HG02798 (cell line): ENCODE results near the gene PRDM11.

Source experiments
- ATAC-seq: cut with Tn5 transposase; IDR thresholded peaks from one replicate; pipeline ENCODE4 v1.9.1; 2021; ENCODE audit warnings: mild to moderate bottlenecking; ENCODE audit not compliant: unreplicated experiment, poor library complexity

Gene PRDM11

DNA sequence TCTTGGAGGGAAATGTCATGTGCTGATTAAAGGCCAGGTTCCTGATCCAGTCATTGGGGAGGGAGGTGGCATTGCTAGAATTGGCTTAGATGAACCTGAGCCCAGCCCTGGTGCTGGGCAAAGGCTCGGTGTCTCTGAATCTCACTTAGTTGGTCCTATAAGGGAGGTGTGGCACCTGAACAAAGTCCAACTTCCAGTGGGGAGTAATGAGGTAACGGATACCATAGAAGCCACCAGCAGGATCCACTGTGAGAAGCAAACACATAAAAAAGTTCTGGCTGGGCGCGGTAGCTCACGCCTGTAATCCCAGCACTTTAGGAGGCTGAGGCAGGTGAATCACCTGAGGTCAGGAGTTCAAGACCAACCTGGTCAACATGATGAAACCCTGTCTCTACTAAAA, 26.6 kb downstream of the PRDM11 start:
- no peak for ATAC-seq

DNA sequence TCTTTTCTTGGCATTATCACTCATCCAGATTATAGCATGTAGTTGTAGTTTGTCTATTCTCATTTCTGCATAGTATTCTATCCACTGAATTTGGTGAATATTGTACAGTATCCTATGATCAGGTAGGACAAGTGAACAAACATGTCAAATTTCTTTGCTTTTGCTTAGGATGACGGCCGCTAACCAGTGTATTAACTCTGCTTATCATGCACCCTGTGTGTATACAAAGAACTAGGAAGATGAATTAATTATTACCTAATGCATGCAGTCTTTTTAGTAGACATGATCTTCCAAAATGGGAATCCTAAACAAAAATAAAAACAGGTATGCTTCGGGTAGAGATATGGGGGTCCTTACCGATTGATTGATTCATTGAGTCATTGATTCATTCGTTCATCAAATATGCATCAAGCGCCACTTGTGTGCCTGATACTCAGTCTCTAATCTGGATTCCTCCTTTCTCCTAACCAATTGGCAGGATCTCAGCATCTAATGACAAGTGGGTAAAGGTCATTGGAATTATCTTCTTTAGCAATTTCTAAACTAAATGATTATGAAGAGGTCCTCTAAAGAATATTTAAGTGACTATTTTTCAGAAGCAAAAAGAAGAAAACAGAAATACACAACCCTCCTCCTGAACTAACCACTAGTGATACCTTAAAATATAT, 27.9 kb downstream of the PRDM11 start:
- ATAC-seq: no peak

DNA sequence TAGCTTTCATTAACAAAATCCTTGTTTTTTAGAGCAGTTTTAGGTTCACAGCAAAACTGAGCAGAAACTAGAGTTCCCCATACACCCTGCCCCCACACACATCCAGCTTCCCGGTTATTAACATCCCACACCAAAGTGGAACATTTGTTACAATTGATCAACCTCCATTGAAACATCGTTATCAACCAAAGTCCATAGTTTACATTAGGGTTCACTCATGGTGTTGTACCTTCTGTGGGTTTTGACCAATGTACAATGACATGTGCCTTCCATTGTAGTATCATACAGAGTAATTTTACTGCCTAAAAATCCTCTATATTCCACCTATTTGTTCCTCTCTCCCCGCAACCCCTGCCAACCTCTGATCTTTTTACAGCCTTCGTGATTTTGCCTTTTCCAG, 28.5 kb downstream of the PRDM11 start:
- no peak for ATAC-seq

DNA sequence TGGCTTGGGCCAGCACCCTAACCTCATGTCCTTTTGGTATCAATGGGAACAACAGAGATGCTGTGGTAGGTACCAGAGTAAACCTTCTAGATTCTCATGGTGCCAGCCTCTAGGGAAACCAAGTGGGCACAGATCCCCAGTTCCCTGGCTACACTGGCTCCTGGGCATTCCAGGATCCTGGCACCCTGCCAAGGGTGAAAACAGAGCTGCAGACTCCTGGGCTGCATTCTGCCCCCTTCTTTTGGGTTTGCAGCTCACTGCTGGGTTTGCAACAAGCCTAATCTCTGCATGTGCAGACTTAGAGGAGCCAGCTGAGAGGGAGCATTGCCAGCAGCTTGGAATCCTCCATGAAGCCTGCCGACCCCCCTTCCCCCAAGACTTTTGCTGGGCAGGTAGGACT, 30.6 kb downstream of the PRDM11 start:
- no peak for ATAC-seq

DNA sequence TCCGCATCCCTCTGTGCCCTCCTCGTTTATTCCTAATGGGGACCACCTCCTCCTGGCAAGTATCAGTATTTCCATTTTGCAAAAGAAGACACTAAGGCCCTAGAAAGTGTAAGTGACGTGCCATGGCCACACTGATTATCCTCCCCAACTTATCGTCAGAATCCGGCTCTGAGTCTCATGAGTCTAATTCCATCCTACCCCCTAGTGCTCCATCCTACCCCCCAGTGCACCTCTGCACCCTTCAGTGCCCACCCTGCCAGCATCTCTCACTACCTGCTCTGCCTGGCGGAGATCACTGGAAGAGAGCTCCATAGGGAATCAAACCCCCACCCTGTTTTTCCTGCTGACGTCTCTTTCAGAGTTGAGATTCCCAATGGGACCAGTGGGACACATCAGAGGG, 31.8 kb downstream of the PRDM11 start:
- no peak for ATAC-seq

DNA sequence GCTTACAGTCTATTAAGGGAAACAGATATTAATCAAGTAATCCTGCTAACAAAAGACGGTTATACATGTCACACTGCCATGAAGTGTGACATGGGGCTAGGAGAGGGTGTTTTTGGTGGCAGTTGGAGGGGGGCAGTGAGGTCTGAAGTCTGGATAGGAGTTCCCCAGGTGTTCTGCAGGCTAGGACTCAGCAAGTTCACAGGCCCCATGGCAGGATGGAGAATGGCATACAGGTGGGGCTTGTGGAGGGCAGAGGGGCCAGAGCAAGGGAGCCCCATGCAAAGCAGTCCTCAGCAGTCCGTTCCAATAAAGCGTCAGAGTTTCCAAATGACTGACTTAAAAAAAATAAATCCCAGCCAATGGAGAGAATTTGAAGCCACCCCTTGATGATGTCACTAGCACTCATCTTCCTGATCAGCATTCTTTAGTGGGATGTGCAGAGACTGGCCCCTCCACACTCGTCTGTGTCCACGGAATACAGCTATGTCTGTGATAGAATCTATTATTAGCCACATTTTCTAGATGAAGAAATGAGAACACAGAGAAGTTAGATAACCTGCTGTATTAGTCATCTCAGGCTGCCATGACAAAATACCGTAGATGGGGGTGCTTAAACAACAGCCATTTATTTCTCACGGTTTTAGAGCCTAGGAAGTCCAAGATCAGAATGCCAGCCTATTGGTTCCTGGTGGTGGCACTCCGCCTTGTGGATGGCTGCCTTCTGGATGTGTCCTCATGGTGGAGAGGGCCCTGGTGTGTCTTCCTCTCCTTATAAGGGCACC, 32.6 kb downstream of the PRDM11 start:
- no peak for ATAC-seq

DNA sequence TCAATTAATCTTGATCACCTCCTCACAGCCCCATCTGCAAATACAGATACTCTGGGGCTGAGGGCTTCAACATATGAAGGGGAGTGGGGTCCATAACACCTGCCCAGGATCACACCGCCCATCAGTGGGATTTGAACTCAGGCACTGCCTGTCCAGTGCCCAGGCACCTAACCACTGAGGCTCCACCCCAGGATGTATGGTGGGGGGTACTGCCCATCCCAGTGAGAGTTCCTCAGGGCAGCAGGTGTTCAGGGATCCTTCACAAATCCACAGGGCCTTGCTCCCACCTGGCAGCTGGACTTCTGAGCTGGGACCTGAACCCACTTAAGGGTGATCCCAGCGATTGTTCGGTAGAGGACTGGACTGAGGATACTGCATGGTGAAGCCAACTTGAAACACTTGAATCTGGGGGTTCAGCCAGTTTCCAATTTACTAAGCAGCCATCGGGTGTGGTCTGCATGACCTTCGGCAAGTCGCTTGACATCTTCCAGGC, 33.3 kb downstream of the PRDM11 start:
- no peak for ATAC-seq

DNA sequence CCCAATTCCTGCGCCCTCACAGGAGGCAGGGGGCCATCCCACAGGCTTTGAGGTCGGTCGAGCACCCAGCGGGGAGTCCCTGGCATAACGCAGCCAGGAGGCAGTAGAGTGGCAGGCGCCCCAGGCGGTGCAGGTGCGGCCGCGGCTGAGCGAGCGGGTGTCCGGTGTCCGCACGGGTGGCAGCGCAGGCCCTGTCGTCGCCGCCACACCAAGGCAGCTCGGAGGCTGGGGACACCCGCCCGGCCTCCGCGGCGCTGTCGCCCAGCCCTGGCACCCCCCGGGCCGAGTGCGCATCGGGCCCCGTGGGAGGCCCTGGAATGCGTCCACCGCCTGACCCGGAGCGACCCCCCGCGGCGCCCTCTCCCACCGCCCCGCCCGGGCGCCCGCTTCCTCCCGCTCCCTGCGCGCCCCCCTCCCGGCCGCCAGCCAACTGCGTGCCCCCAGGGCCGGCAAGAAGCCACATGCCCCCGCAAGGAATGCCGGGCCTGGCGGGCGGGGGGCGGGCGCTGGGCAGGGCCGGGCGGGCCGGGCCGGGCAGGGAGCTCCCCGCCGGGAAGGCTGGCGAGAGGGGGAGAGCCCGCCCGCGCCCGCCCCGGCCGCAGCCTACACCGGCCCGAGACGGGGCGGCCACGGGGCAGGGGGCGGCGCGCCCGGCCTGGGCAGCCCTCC, 33.9 kb downstream of the PRDM11 start:
- no peak for ATAC-seq

DNA sequence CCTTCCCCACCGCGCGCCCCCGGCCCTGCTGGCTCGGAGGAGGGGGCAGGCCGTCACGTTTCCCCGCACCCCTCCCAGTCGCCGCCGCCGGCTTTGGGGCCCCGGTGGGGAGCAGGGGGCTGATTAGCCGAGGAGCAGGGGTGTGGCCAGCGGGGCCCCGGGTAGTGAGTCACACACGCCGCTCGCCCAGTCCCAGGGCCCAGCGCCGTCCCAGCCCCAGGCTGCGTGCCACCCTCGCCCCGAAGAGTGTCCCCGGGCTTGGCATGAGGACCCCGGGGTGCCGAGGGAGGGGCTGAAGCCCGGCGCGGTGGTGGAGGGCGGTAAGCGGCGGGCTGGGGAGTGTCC, 34.4 kb downstream of the PRDM11 start:
- ATAC-seq: no peak

DNA sequence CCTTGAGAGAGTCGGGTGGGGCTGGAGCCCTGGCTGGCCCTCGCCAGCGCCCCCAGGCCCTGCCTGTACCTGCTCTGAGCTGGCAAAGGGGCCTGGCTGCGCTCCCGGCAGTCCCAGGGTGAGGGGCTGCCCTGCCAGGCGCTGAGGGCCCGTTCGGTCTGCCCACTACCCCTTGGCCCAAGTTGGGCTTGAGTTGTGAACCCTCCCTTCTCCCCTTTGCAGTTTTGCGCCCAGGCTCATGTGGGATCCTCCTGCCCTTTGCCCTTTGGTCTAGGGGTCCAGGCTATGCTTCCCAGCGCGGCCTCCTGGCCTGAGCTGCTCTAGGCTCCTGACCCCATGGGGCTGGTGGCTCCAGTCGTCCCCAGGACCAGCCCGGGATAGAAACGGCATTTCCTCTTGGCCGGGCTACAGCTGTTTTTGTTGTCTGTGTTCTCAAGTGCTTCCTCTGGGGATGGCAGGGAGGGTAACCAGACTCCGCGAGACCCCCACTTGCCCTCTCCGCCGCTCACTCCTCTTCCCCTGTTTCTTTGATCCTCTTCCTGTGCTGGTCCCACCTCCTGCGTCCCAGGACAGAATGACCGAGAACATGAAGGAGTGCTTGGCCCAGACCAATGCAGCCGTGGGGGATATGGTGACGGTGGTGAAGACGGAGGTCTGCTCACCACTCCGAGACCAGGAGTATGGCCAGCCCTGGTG, 34.9 kb downstream of the PRDM11 start:
- ATAC-seq: no peak

DNA sequence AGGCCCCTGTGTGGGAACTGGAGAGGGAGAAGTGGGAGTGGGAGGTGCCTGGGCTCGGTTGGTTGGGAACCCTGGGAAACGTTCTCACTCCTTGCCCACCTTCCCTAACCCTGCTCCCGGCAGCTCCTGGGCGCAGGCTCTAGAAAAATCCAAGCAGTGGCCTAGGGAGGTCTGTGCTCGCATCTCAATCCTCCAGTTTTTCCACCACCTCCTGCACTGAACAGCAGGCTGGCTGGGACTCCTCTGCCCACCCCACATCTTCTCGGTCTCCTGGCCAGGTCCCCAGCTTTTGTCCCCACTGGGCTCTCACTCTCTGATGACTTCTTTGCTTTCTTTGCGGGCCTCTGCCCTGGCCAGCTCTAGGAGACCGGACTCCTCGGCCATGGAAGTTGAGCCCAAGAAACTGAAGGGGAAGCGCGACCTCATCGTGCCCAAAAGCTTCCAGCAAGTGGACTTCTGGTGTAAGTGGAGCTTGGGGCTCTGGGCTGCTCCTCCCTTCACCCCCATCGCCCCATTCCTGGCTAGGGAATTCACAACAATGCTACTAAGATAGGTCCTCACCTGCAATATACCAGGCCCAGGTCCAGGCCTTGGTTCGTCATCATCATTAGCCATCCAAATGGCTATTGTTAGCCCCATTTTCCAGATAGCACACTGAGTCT, 35.6 kb downstream of the PRDM11 start:
- ATAC-seq: no peak

DNA sequence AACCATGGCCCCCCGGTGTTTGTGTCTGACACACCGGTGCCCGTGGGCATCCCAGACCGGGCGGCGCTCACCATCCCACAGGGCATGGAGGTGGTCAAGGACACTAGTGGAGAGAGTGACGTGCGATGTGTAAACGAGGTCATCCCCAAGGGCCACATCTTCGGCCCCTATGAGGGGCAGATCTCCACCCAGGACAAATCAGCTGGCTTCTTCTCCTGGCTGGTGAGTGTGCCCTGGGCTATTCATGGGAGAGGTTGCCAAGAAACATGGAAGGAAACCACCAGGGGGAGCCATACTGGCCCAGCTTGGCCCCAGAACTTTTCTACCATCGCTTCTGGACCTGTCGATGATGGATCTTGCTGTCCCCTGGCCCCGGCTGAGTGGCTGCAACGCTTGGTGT, 36.5 kb downstream of the PRDM11 start:
- no peak for ATAC-seq

DNA sequence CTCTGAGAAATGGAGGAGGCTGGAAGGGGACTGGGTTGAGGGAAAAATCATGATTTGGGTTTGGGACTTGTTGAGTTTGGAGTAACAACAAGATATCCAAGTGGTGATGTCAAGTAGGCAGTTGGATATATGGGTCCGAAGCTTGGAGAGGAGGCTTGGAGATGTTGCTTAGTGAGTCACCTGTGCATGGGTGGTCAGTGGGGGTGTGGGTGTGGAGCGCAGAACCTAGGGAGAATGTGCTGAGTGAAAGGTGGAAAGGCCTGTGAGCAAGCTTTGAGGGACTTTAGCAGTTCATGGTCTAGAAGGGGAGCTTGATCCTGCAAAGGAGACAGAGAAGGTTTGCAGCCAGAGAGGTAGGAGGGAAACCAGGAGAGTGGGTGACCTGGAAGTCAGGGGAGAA, 38.2 kb downstream of the PRDM11 start:
- no peak for ATAC-seq

DNA sequence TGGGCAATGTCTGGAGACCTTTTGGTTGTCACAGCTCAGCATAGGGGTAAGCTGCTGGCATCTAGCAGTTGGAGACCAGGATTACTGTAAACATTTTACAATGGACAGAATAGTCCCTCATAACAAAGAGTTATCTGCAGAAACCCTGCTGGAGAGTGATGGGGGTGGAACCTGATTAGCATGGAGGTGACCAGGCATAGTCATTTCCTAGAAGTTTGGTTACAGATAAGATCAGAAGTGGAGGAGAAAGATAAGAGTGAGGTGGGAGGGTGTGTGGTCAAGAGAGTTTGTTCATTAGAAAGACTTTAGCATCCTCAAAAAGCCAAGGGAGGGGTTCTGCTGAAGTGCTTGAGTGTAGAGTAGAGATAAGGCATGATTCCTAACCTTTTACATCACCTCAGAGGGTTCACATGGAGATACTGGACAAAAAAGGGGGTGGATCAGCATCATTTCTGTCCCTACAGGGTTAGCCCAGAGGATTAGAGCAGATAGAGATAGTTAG, 38.8 kb downstream of the PRDM11 start:
- ATAC-seq: no peak

DNA sequence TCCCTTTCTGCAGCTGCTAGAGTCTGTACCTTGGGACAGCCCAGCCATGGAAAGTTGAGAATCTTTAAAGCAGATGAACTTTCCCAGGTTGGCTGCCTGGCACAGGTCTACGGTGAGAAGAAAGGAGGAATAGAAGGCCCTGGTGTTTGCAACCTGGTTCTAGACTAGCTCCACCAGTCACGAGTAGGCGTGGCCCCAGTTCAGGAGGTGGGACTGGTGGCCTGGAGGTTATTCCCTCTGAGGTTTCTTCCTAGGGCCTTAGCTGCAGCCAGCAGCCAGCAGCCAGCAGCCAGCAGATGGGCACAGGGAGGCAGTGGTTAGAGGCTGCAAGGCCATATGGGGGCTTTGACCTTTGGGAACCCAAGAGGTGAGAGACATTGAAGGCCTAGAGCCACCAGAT, 40.9 kb downstream of the PRDM11 start:
- no peak for ATAC-seq

DNA sequence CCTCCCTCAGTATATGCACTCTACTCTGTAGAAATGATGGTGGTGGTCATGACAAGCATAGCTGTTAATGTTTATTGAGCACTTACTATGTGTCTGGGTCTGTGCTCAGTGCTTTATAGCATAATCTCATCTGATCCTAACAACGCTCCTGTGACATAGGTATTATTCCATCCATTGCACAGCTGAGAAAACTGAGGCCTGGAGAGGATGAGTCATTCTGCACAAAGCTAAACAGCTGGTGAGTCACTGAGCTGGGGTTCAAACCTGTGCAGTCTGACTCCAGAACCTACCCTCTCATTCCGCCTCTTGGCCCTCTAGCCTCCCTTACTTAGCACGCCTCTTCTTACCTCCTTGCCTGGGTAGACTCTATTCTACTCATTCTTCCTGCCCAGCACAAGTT, 41.7 kb downstream of the PRDM11 start:
- ATAC-seq: no peak

DNA sequence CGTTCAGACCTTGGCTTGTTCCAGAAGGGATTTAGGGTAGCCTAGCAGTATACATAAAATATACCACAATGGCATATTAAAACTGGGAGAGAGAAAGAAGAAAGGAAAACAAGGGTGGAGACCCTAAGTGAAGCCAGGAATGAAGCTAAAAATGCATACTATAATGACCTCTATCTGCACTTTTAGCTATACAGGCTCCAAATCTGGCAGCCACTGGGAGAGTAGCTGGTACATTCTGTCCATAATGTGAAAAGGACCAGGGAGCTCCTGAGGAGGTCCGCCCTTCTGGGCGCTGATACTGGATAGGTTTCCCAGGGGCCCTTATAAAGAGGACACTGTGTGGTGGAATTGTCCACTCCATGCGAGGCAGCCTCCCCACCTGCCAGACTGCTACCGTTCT, 42.8 kb downstream of the PRDM11 start:
- no peak for ATAC-seq

DNA sequence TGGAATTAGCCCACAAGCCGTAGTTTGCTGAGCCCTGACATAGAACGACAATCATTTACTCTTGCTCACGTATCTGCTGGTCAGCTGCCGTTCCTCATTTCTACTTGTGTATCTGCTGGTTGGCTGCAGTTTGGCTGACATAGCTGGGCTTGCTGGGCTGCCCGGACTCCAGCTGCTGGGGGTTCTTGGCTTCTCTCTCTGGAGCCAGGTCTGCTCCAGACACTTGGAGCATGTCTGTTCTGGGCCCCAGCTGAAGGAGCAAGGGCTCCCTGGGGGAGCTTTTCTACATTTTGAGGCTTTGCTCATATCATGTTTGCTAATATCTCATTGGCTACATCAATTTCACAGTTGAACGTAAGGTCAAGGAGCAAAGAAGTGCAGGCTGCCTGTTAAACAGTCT, 47.3 kb downstream of the PRDM11 start:
- no peak for ATAC-seq

DNA sequence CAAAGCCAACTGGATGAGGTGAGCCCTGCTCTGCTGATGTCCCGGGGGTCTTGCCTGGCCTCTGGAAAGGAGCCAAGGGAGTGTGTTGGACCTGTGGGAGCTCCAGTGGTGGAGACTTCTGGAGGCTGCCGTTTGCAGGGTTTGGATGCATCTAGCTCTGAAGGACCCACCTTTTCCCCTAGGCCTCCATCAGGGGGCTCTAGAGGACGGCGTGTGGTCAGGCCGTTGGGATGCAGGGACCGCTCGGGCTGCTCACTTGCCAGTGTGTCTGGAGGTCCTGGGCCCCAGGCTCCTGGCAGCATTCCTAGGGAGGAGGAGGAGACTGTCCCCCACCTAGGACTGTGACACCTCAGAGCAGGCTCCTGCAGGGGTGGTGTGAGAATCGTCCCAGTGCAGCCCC, 58.3 kb downstream of the PRDM11 start:
- ATAC-seq: no peak

DNA sequence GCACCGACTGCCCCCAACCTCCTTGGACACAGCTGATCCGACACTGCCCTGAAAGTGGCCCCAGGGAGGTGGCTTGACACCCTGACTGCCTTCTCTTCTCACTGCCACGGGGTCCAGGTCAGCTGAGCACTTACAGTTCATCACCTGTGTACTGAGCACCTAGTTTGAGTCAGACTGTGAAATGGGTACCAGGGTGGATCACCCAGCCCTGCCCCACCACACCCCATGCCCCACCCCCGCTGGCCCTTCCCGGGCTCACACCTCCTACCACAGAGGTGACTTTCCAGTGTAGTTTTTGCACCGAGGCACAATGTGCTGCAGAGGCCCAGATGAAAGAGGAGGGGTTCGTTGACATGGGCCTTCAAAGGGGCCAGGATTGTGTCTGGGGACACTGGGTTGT, 59.5 kb downstream of the PRDM11 start:
- ATAC-seq: no peak
